Right kidney (tissue), 9 donors: Measurements from ENCODE around the gene C11orf16.
A peak's percentile ranks its signal among the peaks of the same experiment; 100 is the strongest.
"Not testable (repeated sequence)": the region's sequence is repeated elsewhere in the genome, so short reads cannot be mapped to it uniquely, and the experiment has no call there.

ENCODE experiments used
- DNase-seq: peaks from one replicate; pipeline ENCODE4 v3.0.0-alpha.2; 2016
- long read RNA-seq, 8 donors: transcript quantifications; one replicate each; lab custom pipeline, GENCODE V29; 2026

The C11orf16 gene, protein sequence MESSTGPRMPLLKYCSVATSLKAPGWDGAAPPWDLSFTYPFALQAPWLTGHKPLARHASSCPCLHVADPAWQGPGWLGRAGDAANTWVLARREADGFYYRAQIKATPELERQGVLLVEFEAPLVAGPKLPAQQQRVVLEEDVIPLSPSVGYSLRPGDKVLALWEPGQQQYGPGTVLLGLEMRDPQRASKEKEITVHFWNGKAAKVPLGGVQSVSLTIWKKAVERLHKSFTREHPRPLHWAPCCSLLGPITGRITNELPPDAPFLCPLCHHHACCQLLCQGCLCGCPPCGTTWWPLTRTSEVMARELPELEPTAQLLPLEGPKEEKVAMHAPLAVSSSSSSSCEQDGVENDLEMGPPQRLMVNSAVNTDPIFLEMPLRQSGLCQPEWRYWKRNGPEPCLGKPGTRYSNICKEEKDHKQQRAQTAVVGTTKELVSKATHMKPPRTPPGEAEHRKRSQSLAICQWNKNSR
- long read RNA-seq, donor 1: 0 reads
- long read RNA-seq, donor 2: 0 reads
- long read RNA-seq, donor 3: 0 reads
- long read RNA-seq, donor 4: 0 reads
- long read RNA-seq, donor 5: 0 reads
- long read RNA-seq, donor 6, partial matches to known transcripts: 0 of 1 reads
- long read RNA-seq, donor 6, other reads (novel, unspliced or antisense): 0 of 1 reads
- long read RNA-seq, donor 7: 0 reads
- long read RNA-seq, donor 8: 0 reads

DNA sequence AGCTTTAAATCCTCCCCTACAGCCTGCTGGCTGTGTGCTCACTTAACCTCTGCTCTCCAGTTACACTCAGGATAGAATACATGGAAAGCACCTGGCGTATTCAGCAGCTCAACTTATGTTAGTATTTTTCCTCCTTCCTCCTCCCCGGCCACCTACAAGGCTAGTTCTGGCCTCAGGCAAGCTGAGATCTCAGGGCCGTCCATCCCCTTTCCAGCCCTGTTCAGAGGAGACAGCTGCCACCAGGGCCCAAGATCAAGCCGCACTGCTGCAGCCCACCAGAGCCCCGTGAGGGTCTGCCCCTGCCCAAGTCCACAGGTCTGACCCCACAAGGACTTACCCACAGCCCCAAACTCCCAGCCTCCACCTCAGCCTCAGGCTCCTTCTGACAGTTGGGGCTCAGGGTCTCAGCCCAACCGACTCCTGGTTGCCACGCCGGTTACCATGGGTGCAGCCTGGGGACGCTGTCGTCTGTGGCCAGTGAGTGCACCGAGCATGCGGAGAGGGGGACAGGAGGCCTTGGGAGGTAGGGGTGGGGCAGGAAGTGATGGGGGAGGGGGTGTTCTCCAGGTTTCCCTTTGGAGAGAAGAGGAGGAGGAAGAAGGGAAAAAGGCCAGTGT lies at the start of gene C11orf16:
TSS of gene C11orf16 (minus strand) at position 384 of the 617 bp plus-strand sequence. CDS start 639 bp downstream, outside the sequence.
- DNase-seq: no peak

DNA sequence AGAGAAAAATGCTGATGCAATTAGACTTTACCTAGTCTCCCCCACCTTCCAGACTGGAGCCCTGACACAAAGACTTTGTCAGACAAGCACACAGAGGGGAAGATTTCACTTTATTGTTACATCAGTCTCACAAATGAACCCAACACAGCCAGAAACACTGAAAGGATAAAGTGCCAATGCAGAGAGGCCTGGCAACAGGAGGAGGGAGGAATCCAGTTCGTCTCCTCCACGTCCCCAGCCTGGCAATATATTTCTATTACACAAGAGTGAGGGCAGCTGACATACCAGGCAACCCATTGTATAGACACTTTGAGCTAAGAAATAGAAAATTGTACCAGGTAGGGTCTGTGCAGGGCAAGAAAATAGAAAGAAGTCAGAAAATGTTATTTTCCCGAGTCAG lies 47.7 kb upstream of the C11orf16 start:
- DNase-seq: no peak

DNA sequence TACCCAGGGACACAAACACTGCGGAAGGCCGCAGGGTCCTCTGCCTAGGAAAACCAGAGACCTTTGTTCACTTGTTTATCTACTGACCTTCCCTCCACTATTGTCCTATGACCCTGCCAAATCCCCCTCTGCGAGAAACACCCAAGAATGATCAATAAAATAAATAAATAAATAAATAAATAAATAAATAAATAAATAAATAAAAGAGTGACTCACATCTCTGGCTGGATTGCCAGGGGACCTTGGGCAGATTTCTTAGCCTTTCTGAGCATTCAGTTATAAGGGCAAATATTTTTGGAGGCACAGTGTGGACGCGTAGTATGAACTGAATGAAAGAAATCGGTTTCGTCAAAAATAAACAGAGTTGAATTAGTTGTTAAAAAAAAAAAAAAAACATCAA lies 46.6 kb upstream of the C11orf16 start:
- not testable (repeated sequence) for DNase-seq

DNA sequence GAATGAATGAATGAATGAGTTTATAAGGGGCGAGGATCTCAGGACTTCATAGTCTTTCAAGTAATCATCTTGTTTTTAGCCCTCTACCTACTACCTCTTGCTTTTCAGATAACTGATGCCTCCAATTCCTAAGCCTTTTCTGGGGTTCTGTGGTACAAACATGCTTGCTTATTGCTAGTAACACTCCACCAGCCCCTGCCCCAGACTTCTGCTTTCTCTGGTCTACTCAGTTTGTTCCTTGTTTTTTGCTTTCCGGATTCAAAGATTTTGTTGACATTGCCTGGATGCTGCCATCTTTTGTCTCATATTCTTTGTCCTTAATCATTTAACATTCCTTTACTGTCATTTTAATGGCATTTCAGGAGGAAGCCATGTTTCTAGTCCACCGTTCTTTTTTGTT lies 40.4 kb upstream of the C11orf16 start:
- DNase-seq: no peak

DNA sequence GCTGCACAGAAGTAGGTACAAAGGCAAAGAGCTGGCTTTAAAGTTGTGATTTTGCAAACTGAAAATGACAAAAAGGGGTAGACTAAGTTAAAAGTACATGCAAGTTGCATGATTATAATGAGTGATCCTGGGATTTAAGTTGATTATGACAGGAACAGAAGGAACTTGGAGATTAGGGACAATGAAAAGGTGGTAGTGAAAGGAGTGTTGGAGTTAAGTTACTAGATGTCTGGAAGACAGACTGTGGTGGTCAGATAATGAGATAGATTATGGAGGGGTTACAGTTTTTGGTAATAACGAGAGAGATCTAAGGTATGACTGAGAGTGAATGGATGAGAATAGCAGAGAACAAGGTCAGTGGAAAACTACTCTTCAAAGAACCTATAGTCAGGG lies 39.2 kb upstream of the C11orf16 start:
- no peak for DNase-seq

DNA sequence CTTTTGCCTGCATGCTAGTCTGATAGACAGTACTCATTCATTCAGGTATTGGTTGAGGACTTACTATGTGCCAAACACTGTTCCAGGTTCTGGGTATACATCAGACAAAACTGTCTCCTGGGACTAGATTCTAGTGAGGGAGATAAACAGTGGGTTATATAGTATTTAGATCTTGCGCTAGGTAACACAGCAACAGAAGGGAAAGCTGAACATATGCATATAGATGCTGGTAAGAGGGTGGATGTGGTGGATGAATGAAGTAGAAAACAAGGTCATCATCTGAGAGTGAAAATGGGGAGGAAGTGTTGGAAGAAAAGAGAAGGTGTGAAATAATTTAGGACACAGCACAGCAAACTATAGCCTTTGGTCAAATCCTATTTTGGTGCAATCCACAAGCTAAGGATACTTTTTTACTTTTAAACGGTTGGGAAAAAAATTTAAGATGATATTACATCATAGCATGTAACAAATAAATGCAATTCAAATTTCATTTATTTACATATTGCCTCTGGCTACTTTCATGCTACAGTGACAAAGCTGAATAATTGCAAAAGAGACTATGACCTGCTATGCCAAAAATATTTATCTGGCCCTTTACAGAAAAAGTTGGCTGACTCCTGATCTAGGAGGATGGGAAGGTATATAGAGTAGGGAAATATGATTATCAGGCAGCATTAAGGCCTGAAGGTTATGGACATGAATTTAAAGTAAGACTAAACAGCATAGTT lies 38.6 kb upstream of the C11orf16 start:
- DNase-seq: no peak

DNA sequence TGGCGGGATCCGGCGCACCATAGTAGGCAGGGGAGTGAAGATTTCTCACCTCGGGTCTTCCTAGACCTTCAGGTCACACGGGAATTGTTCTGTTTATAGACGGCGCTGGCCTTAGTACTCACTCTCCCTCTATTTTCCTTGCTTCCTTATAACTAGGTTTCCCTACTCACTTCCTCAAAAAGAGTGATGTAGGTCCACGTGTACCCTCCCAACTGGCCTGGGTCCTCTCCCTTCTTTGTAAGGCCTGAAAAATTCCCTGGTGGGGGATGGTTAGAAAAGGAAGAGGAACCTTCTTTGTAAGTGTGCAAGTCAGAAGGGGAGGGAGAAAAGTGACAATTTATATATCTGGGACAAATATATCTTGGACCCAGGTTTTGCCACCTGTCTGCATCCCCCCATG lies 34.4 kb upstream of the C11orf16 start:
- no peak for DNase-seq

DNA sequence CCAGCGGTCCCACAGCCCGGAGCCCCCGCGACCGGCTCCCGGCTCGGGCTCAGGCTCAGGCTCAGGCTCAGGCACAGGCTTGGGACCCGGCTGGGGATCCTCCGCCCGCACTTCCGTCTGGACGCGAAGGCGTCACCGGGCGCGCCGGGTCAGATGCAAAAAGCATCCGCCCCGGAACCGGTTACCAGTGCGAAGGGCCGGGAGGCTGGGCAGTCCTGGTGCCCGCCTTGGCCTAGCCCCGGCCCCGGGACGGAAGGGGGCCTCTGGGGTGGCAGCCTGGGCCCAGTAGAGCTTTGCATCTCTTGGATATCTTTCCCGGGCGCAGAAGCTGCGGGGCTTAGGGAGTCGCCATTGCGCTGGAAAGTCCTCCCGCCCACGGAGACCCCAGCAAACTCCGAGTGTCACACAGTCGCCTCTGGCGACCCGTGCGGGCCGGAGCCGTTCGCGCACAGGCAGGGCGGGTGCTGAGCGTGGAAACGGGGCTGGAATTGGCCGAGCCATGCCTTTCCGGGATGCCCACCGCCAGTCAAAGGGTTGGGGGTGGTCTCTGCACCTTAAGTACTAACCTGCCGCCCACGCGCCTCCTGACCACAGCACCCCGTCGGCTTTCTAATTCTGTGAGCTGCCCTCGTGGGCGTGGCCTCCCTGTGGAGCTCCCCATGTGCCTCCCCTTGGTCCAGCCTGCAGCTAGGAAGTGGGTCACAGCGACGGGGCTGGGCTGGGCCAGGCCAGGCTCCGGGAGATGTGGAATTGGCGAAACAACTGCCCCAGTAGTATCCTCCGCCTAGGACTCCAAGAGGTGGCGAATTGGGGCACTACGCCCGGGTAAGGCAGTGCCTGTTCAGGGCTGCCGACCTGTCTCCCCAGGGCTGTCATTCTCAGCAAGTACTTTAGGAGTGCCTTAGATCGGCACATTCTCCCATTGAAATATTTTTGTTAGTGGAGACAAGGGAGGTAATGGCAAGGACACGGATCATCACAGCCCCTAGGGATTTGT lies 31.9 kb upstream of the C11orf16 start, which contains the start of gene TMEM9B:
TSS of gene TMEM9B (minus strand) at position 119 of the 997 bp plus-strand sequence. CDS start 129 bp downstream, outside the sequence.
- DNase-seq: peak; percentile 99

DNA sequence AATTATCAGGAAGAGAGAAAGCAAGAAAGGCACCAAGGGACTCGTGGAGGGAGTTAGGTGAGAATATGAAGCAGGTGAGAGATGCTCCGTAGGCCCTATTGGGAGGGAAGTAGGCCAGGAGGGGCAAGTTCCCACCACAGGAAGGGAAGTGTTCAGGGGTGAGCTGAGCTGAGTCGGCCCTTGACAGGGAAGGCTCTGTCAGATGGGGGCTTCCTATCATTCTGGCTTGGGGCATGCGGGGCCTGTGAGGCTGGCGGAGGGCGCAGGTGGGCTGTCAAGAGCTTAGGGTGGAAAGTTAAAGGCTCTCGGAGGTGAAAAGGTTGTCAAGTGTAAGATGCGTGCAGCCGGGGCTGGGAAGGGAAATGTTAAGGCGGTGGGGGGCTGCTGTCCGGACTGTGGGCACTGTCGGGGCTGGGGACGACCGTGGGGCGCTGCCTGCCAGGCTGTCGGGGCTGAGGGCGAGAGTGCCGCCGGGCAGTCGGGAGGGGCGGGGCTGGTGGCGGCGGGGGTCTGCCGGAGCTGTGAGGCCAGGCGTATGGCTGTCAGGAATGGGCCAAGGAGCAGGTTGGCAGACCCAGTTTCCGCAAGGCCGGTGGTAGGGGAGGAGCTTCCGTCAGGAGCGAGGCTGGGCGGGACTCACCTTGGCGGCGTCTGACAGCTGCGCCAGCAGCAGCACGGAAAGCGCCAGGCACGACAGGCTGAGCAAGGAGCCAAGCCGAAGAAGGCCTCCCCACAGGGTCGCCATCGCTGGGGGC lies 31.0 kb upstream of the C11orf16 start:
- no peak for DNase-seq

DNA sequence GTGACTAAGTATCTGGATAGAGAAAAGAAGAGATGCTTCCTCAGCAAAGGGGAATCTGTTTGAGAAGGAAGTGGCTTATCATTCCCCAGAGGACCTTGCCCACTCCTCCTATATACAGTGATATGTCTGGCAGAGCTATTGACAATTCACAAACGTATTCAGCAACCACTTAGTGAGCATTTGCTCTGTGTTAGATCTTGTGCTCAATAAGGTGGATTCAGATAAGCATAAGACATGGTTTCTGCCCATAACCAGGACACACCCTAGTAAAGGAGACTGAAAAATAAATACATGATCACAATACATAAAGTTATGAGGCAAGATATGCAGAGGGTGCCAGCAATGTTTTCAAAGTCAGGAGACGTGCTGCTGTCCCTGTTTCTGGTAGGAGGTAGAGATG lies 30.1 kb upstream of the C11orf16 start:
- DNase-seq: no peak

DNA sequence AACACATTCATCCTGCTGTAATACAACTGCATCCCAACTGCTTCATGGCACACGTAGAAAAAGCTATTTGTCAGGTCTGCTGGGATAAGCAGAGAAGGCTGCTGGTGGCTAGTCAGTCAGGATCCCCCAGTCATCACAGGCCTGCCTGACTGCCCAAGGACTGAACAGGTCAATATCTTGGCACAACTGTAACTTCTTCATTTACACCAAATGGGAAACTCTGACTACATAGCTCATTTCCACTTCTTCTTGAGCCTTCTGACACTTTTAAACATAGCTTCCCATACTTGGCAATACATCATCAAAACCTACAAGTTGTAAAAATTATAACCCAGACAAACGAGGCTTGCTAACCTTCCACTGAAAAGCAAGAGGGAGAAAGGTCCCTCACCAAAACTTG lies 28.7 kb upstream of the C11orf16 start:
- DNase-seq: no peak

DNA sequence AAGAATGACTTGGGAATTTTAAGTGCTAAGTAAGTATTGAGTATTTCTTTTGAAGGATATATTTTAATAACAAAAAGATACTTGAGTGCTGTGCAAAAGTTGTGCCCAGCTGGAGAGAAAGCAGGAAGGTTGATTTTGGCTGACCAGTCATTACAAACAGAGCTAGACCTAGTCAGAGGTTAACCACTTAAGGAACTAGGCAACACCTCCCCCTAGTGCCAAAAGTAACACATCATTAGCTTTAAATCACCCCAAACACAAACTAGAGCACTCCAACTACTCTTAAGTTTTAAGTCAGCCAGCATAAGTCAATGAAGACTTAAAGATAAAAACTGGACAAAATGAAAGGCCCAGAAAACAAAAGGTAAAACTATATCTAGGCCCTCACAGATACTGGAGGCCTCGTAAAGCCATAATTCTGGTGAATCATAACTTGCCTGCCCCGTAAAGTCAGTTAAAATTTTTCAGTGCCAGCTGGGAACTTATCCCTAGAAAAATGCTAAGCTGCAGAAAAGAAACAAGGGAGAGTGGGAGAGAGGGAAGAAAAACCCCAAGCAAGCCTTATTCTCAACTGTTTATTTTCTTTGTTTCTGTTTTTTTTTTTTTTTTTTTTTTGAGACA lies 26.9 kb upstream of the C11orf16 start:
- DNase-seq: peak; percentile 28

DNA sequence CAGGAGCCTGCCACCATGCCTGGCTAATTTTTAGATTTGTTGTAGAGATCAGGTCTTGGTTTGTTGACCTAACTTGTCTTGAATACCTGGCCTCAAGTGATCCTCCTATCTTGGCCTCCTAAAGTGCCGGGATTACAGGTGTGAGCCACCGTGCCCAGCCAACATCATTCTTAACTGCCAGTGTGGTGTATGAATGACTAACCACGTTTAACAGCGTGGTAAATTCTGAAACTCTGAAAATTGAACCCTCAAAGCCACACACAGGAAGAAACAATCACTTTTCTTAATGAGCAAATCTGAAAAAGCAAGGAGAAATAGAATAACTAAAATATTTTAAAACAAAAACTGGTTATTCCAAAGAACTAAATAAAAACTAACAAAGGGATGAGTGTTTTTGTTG lies 24.1 kb upstream of the C11orf16 start:
- DNase-seq: no peak

DNA sequence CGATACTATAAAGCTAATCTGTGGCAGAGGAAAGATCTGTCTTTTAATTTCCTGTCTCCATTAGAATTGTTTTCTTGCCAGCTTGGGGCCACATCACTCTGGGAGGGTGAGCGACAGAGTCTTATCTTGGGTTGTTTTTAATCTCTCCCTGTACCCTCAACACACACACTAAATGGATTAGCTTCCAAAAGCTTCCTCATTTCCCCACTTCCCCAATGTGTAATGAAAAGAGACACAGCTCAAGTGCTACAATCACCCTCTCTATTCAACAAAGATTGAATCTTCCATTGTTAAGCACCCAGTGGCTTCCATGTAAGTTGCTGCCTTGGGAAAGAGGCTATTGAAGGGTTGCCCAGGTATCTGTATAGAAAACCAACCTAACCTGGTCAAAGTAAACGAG lies 16.1 kb upstream of the C11orf16 start:
- no peak for DNase-seq

DNA sequence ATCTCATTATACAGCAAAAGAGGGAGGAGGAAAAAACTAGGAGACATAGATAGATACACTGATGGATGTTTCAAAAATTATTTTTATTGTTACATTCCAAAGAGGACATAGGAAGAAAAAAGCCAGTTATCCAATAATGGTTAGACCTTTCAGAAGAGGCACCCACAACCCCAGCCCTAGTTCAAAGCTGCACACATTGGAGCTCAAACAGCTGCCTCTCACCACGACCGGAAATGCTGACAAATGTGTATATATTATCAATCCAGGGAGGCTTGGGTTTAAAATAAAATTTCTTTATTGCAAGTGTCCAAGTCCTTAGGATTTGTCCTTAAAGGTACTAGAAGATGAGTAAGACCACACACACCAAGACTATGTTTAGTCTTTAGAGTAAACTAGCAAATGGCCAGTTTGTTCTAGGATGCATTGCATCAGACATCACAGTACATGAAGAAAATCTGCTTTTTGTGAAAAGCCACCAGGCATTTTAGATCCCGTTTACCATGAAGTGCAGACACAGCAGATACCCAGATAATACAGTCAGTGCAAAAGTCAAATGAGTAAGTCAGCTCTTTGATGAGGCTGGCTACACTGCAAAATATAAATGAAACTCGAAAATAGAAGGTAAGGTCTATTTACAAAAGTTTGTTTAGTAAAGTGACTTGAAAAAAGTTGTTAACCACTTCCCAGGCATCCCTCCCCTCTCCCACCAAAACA lies 14.6 kb upstream of the C11orf16 start:
- DNase-seq: no peak

DNA sequence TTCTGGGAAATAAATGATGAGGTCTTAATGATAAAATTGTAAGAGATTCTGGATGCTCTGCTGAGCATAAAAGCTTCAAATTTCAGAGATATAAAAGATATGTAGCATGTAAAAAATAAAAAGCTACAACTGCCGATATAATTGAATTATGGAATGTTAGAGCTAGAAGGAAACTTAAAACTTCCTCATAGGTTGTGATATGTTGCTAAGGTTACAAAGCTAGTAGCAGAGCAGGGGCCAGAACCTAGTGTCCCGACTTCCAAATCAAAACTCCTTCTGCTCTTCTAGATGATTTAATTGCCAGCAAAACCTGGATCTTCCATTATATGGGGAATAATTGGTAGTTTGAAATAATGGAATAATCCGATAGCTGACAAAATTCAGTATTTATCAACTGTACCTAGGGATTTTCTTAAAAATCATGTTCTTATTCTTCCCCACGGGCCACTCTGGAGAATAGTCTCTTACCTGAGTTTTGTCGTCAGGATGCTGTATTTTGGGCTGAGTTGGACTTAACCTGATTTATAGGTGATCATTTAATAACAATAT lies 9.8 kb upstream of the C11orf16 start, which contains the start of gene ASCL3:
TSS of gene ASCL3 (minus strand) at position 499 of the 549 bp plus-strand sequence. CDS start 4,855 bp downstream, outside the sequence.
- DNase-seq: no peak

DNA sequence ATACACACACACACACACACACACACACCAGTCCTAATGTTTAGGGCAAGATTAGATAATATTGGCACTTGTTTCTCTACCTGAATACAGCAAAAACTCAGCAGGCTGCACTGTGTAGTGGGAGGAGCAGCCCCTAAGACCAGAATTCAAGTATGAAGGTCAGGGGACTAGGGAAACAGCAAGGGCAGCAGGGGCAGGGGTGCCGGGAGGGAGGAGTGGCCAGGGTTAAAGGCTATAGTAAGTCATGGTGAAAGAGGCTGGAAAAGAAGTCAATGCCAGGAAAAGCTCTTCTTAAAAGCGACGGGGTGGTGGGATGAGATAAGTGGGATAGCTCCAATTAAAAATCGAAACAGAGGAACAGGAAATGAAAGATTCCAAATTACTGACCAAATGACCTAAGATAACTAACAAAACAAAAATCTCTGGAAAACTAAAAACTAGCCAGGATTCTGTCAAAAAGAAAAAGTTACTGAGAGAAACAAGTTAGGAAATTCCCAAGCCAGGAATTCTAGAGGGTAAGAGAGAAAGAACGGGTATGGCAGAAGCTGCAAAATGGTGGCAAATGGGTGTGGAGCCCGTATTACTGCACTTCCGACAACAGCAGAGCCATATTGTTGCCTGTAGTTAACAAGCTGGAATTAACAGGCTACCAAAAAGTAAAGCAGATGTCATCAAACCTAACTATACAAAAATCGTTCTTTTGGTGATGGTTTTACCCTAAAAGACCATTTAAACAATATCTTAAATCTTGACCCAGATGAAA lies 8.8 kb upstream of the C11orf16 start:
- DNase-seq: no peak

DNA sequence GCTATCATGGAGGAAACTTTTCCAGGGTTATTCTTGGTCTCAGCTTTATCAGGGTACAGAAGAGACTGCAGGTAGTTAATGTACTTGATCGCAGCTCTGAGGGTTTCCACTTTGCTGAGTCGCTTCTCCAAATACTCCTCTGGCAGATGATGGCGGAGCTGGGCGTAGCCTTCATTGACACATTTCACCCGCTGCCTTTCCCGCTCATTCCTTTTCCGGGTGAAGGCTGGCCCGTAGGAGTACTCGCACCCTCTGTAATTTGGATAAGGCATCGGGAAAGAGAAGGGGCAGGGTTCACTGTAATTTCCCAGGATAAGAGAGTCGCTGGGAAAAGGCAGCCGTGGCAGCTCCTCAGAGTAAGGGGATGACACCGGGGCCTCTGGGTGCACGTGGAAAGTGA lies 4.9 kb upstream of the C11orf16 start:
- no peak for DNase-seq
